Measurements from ENCODE around the gene AQP12B. TPM values are rescaled to one million over a fixed set of nuclear protein-coding genes. Genes with fewer than 3 reads are reported as not detected.

Gene AQP12B
- total RNA-seq, 1 experiment from 2014 or later: not detected

DNA sequence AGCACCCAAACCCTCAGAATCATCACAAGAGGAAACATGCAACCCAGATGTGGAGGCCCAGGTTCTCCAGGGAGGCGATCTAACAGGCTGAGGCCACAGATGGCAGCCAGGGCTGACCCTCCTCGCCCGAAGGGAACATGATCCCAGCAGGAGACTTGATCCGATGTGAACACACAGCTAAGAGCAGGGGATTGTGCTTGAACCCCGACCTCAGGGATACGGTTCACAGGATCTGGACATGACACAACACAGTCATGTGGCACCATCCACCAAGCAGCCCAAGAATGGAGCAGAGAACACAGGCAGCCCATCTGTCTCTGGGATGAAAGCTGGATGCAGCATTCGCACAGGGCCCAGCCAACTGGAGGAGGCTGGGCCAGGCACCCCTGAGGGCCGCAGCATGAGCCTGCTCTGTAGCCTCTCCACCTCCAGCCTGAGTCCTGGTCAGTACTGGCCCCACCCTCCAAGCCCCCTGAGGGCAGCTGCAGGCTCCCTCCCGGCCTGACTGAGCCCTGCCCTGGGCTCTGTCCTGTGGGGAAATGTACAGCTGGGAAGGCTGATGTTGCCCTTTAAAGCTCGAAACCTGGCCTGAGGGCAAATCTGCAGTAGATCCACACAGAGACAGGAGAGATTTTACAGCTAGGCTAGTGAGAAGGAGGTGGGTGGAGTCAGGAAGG, 48.0 kb upstream of the AQP12B start:
- no peaks in the 10 kb centered on the region for H3K4me1 Mint-ChIP-seq
- no peaks in the 10 kb centered on the region for H3K23me2 ChIP-seq (ENCODE audit: insufficient read length, low read depth, low read length, poor library complexity, severe bottlenecking)
- no peak overlapping the region for H4K5ac ChIP-seq (ENCODE audit: insufficient read length, low read depth, low read length)
- H3K79me2 ChIP-seq (ENCODE audit: insufficient read depth, low read length): no peaks in the 10 kb centered on the region
- TF ChIP-seq, protein P1, sequence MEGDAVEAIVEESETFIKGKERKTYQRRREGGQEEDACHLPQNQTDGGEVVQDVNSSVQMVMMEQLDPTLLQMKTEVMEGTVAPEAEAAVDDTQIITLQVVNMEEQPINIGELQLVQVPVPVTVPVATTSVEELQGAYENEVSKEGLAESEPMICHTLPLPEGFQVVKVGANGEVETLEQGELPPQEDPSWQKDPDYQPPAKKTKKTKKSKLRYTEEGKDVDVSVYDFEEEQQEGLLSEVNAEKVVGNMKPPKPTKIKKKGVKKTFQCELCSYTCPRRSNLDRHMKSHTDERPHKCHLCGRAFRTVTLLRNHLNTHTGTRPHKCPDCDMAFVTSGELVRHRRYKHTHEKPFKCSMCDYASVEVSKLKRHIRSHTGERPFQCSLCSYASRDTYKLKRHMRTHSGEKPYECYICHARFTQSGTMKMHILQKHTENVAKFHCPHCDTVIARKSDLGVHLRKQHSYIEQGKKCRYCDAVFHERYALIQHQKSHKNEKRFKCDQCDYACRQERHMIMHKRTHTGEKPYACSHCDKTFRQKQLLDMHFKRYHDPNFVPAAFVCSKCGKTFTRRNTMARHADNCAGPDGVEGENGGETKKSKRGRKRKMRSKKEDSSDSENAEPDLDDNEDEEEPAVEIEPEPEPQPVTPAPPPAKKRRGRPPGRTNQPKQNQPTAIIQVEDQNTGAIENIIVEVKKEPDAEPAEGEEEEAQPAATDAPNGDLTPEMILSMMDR (conservative IDR thresholded peaks at IDR 0.05): no peak
- no peak overlapping the region; the same call in 1 of the 2 replicates for H3K14ac ChIP-seq (ENCODE audit: insufficient read depth, low read length)
- H3K27ac Mint-ChIP-seq: peak overlapping the region in 1 of 3 experiments; percentile 40; a peak in 2 of 7 replicates
- no peak overlapping the region for H3K4me2 ChIP-seq (ENCODE audit: insufficient read depth, insufficient read length, low read length)
- no peak overlapping the region for H2BK5ac ChIP-seq (ENCODE audit: insufficient read length, low read length)
- H2AK5ac ChIP-seq (ENCODE audit: insufficient read length, low read length): no peak overlapping the region
- H3K4ac ChIP-seq (ENCODE audit: low read depth, low read length): no peak overlapping the region
- DNase-seq: no peak
- no peak overlapping the region for H3K18ac ChIP-seq (ENCODE audit: insufficient read length, low read depth, low read length)
- no peak overlapping the region for H3T11ph ChIP-seq (ENCODE audit: low read length)
- H4K8ac ChIP-seq (replicated peaks; ENCODE audit: insufficient read length, low read depth, low read length): no peak overlapping the region
- no peak overlapping the region for H3K4me3 Mint-ChIP-seq
- no peaks in the 10 kb centered on the region for H3K9me3 ChIP-seq (ENCODE audit: control insufficient read depth, low read depth, low read length)
- no peaks in the 10 kb centered on the region; the same call in 1 of the 2 replicates for H3K27me3 Mint-ChIP-seq (ENCODE audit: low read depth)
- no peak overlapping the region for H2BK20ac ChIP-seq (ENCODE audit: low read depth, low read length, poor library complexity, severe bottlenecking)
- no peak overlapping the region for H3K56ac ChIP-seq (ENCODE audit: insufficient read length, low read depth, low read length)
- no peak overlapping the region for H2AFZ ChIP-seq (ENCODE audit: low read length)
- no CpG with 5 or more reads among the region's 10 CpGs for WGBS (ENCODE audit: extremely low coverage, insufficient read length, low lambda C conversion rate)
- H2BK120ac ChIP-seq (ENCODE audit: low read depth, low read length, poor library complexity, severe bottlenecking): no peak overlapping the region
- H3K23ac ChIP-seq (ENCODE audit: insufficient read length, low read depth, low read length): no peak overlapping the region
- H3K9me3 Mint-ChIP-seq: no peaks in the 10 kb centered on the region
- no peak overlapping the region for H2BK15ac ChIP-seq (ENCODE audit: low read depth, low read length)
- no peak overlapping the region for H4K91ac ChIP-seq (ENCODE audit: insufficient read length, low read depth, low read length)
- H3K4me1 ChIP-seq (ENCODE audit: insufficient read depth, low read length): no peaks in the 10 kb centered on the region
- no peaks in the 10 kb centered on the region for H3K79me1 ChIP-seq (ENCODE audit: insufficient read depth, low read depth, low read length, poor library complexity, severe bottlenecking)
- peaks cover 21 to 56% (median 38%) of the 10 kb centered on the region in 3 experiments; a peak in 6 of 7 replicates for H3K36me3 Mint-ChIP-seq (ENCODE audit: insufficient read depth in 1 of 3, low read depth in 3 of 3)
- H3K27ac ChIP-seq (ENCODE audit: insufficient read length, low read depth, low read length): no peak overlapping the region
- no peak overlapping the region for H2BK12ac ChIP-seq (ENCODE audit: insufficient read length, low read depth, low read length)
- no peak overlapping the region for H3K9ac ChIP-seq (ENCODE audit: extremely low read depth, insufficient read length, low read length)
- no peaks in the 10 kb centered on the region for H3K27me3 ChIP-seq (ENCODE audit: insufficient read depth, low read length)
- H4K20me1 ChIP-seq (ENCODE audit: control insufficient read depth, insufficient read depth, insufficient read length): no peaks in the 10 kb centered on the region
